Left ventricle myocardium inferior (tissue), 1 donor: ENCODE results near the gene PLXNC1. TPM values are rescaled to one million over a fixed set of nuclear protein-coding genes. Genes with fewer than 3 reads are reported as not detected.

Experiments
- DNase-seq: peaks from one replicate; pipeline ENCODE4 v3.0.0-alpha.2; 2020
- H3K27ac ChIP-seq: fragments of 200-600 bp; replicated peaks from 2 replicates; pipeline ENCODE4 v1.8.0; 2021
- H3K27me3 ChIP-seq: fragments of 200-600 bp; 2 replicates; pipeline ENCODE4 v1.8.0; 2021; ENCODE audit warnings: low read depth
- H3K36me3 ChIP-seq: fragments of 200-600 bp; 2 replicates; pipeline ENCODE4 v1.8.0; 2021
- H3K4me1 ChIP-seq: fragments of 200-600 bp; 2 replicates; pipeline ENCODE4 v1.8.0; 2021
- H3K4me3 ChIP-seq: fragments of 200-600 bp; 2 replicates; pipeline ENCODE4 v1.8.0; 2021; ENCODE audit warnings: mild to moderate bottlenecking, moderate library complexity
- H3K9me3 ChIP-seq: fragments of 200-600 bp; replicated peaks from 2 replicates; pipeline ENCODE4 v1.8.0; 2021
- CTCF ChIP-seq: fragments of 200-600 bp; IDR thresholded peaks from 2 replicates; pipeline ENCODE4 v1.8.0; 2021; ENCODE audit warnings: antibody characterized with exemption, mild to moderate bottlenecking, borderline replicate concordance
- intact Hi-C: fragments of 100-400 bp; cut with micrococcal nuclease; formaldehyde crosslinking; loops from one replicate; pipeline ENCODE4 v1.11.0; 2022
- total RNA-seq: library from RNA; stranded (reverse); fragmentation: NEBNext Ultra II Directional; extraction: Animal tissue kit (Norgen Biotek cat#: 25700); gene quantifications from one replicate; pipeline ENCODE4 v1.2.1, GENCODE V29; 2021
- donor health status: DM: no; HTN: yes; CAD: no; lungs with severe emphysema.

PLXNC1 gene
- total RNA-seq, 1 donor from 2014 or later = 2.5 TPM

- no peak for TF ChIP-seq CTCF
- Histone ChIP-seq H3K4me3 (peak overlapping the region; percentile 77), H3K4me1 (peaks cover 34% of the 10 kb centered on the region), H3K9me3 (no peaks in the 10 kb centered on the region), H3K27ac (no peak overlapping the region), H3K36me3 (no peaks in the 10 kb centered on the region), H3K27me3 (peaks cover 26% of the 10 kb centered on the region)
- intact Hi-C loops = no loop called here
- DNase-seq = no peak
Measured at GRCh38 chr12:94147387-94147990, 888 bp upstream of the PLXNC1 start.

- Histone ChIP-seq H3K36me3 (no peaks in the 10 kb centered on the region), H3K9me3 (no peaks in the 10 kb centered on the region), H3K27ac (peak overlapping the region; percentile 16), H3K27me3 (peaks cover 26% of the 10 kb centered on the region), H3K4me1 (peaks cover 34% of the 10 kb centered on the region), H3K4me3 (peak overlapping the region; percentile 77)
- TF ChIP-seq CTCF = no peak
- intact Hi-C loops = no loop called here
- DNase-seq = no peak
Measured at GRCh38 chr12:94148739-94149118, 352 bp downstream of the PLXNC1 start.

- intact Hi-C loops = no loop called here
- peak; percentile 46 for TF ChIP-seq CTCF
- peak overlapping the region; percentile 77 for H3K4me3 ChIP-seq
- H3K9me3 ChIP-seq = no peaks in the 10 kb centered on the region
- H3K27ac ChIP-seq = peak overlapping the region; percentile 16
- peaks cover 34% of the 10 kb centered on the region for H3K4me1 ChIP-seq
- peak; percentile 33 for DNase-seq
- peaks cover 26% of the 10 kb centered on the region for H3K27me3 ChIP-seq
- H3K36me3 ChIP-seq = no peaks in the 10 kb centered on the region
Measured at GRCh38 chr12:94149119-94149780, 873 bp downstream of the PLXNC1 start.

- no peak overlapping the region for H3K27ac ChIP-seq
- peaks cover 26% of the 10 kb centered on the region for H3K27me3 ChIP-seq
- DNase-seq = peak; percentile 34
- intact Hi-C loops = no loop called here
- H3K4me1 ChIP-seq = peaks cover 34% of the 10 kb centered on the region
- H3K9me3 ChIP-seq = no peaks in the 10 kb centered on the region
- peak overlapping the region; percentile 77 for H3K4me3 ChIP-seq
- no peaks in the 10 kb centered on the region for H3K36me3 ChIP-seq
- TF ChIP-seq CTCF = no peak
Measured at GRCh38 chr12:94149781-94150239, 1.4 kb downstream of the PLXNC1 start.

- Histone ChIP-seq H3K4me1 (peaks cover 32% of the 10 kb centered on the region), H3K27me3 (peaks cover 26% of the 10 kb centered on the region), H3K9me3 (no peaks in the 10 kb centered on the region), H3K4me3 (peak overlapping the region; percentile 77), H3K36me3 (no peaks in the 10 kb centered on the region), H3K27ac (no peak overlapping the region)
- no peak for TF ChIP-seq CTCF
- intact Hi-C loops = no loop called here
- no peak for DNase-seq
Measured at GRCh38 chr12:94150240-94151121, 2.1 kb downstream of the PLXNC1 start.
